Measurements from ENCODE around the gene KRTAP5-7.

DNA sequence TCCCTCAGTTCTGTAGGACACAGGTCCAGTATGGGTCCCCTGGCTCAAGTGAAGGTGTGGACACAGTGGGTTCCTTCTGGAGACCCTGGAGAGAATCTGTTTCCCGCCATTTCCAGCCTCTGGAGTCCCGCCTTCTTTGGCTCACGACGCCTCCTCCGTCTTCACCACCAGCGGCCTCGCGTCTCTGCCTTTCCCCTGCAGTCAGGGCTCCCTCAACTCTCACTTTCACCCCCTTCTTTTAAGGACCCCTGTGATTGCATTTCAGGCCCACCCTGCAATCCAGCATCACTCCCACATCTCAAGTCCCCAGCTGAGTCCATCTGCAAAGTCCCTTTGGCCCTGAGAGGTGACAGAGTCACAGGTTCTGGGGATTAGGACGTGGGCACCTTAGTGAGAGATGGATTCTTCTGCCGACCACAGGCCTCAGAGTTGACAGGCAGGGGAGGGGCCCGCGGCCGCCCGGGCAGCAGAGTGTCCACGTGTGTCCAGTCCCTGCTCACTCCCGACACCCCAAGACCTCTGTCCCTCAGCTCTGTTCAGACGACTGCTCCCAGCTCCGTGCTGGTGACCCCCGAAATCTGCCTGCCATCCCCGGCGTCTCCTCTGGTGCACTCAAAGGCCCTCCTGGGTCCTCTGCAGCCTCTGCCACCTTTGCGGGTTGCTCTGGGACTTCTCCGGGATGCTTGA is 36.9 kb upstream of the KRTAP5-7 start:
- TF ChIP-seq, protein P1, sequence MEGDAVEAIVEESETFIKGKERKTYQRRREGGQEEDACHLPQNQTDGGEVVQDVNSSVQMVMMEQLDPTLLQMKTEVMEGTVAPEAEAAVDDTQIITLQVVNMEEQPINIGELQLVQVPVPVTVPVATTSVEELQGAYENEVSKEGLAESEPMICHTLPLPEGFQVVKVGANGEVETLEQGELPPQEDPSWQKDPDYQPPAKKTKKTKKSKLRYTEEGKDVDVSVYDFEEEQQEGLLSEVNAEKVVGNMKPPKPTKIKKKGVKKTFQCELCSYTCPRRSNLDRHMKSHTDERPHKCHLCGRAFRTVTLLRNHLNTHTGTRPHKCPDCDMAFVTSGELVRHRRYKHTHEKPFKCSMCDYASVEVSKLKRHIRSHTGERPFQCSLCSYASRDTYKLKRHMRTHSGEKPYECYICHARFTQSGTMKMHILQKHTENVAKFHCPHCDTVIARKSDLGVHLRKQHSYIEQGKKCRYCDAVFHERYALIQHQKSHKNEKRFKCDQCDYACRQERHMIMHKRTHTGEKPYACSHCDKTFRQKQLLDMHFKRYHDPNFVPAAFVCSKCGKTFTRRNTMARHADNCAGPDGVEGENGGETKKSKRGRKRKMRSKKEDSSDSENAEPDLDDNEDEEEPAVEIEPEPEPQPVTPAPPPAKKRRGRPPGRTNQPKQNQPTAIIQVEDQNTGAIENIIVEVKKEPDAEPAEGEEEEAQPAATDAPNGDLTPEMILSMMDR (IDR thresholded peaks at IDR 0.05; ENCODE audit: insufficient read depth, low read length, poor library complexity, severe bottlenecking), result no peak
- no peak for TF ChIP-seq EZH2phosphoT487 (conservative IDR thresholded peaks at IDR 0.05; ENCODE audit: low read length)
